Activated CD8-positive, alpha-beta memory T cell treated with anti-CD3 and anti-CD28 coated beads for 48 hours (primary cell): Measurements from ENCODE around the gene TNNC2.
"Not testable (repeated sequence)": the region's sequence is repeated elsewhere in the genome, so short reads cannot be mapped to it uniquely, and the experiment has no call there.

ENCODE experiments used
- DNase-seq, 3 experiments: peaks; one replicate each; pipeline ENCODE4 v3.0.0-alpha.2; 2020; ENCODE audit warnings: low read depth in 2 of 3, low spot score in 2 of 3

Gene TNNC2

GRCh38 chr20:45848969-45849582 lies 22.0 kb upstream of the TNNC2 start:
- DNase-seq, result no peak

- DNase-seq, result no peak
These were observed 21.3 kb upstream of the TNNC2 start for GRCh38 chr20:45848421-45848820.

GRCh38 chr20:45845452-45845851 lies 18.3 kb upstream of the TNNC2 start:
- no peak for DNase-seq

DNA sequence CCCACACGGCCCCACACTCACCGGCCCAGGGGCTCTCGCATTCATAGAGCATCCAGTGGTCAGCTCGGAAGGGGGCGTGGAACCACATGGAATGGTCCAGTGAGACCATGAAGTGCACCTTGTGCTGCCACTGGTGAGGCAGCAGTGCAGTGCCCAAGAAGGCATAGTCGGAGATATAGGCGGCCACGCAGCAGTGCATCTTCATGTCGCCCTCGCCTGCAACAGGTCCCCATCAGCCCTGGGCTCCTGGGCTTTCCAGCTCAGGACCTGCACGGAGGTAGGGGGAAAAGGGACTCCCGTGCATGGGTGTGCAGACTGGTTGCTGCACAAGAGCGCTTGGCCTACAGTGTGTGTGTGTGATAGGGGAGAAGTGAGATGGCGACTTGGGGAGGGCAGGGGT lies 16.4 kb upstream of the TNNC2 start:
- no peak for DNase-seq

- DNase-seq, result no peak
These were observed 15.2 kb upstream of the TNNC2 start for GRCh38 chr20:45842169-45842812.

- DNase-seq, result no peak
These were observed 14.5 kb upstream of the TNNC2 start for GRCh38 chr20:45841407-45842129.

DNA sequence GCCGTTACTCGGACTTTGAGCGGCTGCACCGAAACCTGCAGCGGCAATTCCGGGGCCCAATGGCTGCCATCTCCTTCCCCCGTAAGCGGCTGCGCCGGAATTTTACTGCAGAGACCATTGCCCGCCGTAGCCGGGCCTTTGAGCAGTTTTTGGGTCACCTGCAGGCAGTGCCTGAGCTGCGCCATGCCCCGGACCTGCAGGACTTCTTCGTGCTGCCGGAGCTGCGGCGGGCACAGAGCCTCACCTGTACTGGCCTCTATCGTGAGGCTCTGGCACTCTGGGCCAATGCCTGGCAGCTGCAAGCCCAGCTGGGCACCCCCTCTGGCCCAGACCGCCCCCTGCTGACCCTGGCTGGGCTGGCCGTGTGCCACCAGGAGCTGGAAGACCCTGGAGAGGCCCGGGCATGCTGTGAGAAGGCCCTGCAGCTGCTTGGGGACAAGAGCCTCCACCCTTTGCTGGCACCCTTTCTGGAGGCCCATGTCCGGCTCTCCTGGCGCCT lies 13.6 kb upstream of the TNNC2 start:
- DNase-seq, result no peak

DNA sequence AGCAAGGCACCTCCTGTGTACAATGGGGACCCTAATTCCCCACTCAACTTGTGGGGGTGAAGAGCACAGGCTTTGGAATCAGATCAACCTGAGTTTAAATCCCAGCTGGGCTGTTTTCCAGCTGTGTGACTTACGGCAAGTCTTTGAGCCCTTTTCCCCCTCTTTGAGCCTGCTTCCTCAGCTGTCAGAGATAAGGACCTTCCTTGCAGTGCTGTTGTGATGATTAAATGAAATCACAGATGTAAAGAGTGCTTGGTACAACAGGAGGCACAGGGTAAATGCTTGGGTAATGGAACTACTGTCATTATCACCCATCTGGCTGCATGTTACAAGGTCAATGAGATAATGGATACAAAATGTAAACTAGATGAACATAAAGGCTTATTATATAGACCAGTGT lies 9.7 kb upstream of the TNNC2 start:
- no peak for DNase-seq

DNA sequence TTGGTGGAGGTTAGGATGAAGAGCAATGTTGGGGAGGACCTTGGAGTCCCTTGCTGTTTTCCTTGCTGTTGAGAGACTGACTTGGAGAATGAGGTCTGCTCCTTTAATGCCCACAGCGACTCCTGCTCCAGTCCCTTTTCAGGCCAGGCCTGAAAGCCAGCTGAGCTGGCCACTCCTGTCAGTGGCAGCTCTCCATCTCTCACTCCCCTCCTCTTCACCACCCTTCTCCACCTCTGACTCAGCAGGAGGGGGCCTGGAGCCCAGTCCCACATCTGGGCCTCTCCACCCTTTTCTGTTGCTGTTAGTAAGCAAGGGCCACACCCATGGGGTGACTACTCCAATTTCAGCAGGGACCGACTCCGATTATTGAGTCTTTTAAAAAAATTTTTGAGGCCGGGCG lies 8.7 kb upstream of the TNNC2 start:
- DNase-seq, result no peak

DNA sequence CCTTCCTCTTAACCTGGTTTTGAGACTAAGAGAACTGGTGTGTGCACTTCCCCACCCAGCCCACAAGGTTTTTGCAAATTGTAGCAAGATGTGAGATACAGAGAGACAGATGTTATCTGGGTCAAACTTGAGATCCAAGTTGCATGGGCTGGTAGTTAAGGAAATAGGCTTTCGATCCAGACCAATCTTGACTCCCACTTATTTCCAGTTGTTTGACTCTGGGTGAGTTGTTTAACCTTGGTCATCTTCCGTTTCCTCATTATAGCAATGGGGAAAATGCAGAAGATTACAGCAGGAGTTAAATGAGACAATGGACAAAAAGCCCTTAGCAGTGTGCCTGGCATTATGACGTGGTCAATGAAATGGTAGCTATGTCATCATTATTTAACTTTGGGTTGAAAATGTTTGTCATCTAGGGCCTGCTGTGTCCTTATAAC lies 8.2 kb upstream of the TNNC2 start:
- no peak for DNase-seq

DNA sequence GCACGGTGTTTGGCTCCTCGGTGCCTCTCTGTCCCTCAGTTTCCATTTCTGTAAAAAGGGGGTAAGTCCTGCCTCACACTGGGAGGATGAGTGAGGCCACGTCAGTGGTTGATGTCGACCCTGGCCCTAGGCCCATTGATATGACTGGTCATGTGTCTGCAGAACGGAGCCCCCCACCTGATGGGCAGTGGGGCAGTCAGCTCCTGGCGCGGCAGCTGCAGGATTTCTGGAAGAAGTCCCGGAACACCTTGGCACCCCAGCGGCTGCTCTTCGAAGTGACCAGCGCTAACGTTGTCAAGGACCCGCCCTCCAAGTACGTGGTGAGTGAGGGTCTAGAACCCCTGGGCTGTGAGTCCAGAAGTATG lies 7.7 kb upstream of the TNNC2 start:
- no peak for DNase-seq

GRCh38 chr20:45833883-45834796 lies 7.0 kb upstream of the TNNC2 start:
- DNase-seq, result no peak

- no peak for DNase-seq
These were observed 6.1 kb upstream of the TNNC2 start, which contains the start of gene SNX21 for GRCh38 chr20:45833030-45833882. Gene SNX21 (plus strand): TSS chr20:45833799. CDS start chr20:45833920, 121 bp downstream.

- no peak for DNase-seq
These were observed 5.5 kb upstream of the TNNC2 start for GRCh38 chr20:45832619-45833018.

GRCh38 chr20:45829673-45830106 lies 2.6 kb upstream of the TNNC2 start:
- not testable (repeated sequence) for DNase-seq

DNA sequence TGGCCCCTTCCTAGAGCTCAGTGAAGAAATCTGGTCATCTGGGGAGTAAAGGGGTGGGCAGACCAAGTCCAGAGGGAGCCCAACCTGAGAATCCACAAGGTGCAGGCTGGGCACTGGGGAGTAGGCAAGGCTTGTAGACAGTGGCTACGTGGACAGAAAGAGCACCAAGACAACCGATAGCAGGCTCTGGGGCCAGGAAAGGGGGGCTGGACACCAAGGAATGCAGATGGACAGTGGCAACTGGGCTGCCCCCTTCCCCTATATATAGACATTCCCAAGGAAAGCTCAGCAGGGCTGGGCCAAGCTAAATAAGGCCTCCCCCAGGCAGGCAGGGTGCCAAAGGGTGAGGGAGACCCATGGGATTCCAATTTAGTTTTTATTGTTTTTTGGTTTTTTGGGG lies 1.5 kb upstream of the TNNC2 start:
- DNase-seq, result no peak

GRCh38 chr20:45827712-45828111 lies 600 bp upstream of the TNNC2 start:
- DNase-seq, result no peak

GRCh38 chr20:45826381-45827019 lies 612 bp downstream of the TNNC2 start:
- DNase-seq, result no peak

GRCh38 chr20:45823949-45824835 lies 2.9 kb downstream of the TNNC2 start:
- no peak for DNase-seq
